Mesendoderm (in vitro differentiated cells): Measurements from ENCODE around the gene CYCS.

Source experiments
- DNase-seq: peaks from one replicate; pipeline ENCODE4 v3.0.0; 2013
- H2AK5ac ChIP-seq: 2 replicates; pipeline ENCODE4 v1.6.1; 2013; ENCODE audit warnings: low read length, inconsistent platforms
- H2BK120ac ChIP-seq: 2 replicates; pipeline ENCODE4 v1.6.1; 2013; ENCODE audit warnings: low read depth, mild to moderate bottlenecking, low read length, moderate library complexity, mixed read lengths
- H2BK15ac ChIP-seq: replicated peaks from 2 replicates; pipeline ENCODE4 v1.6.1; 2013; ENCODE audit warnings: low read depth, mild to moderate bottlenecking, moderate library complexity
- H2BK5ac ChIP-seq: 2 replicates; pipeline ENCODE4 v1.6.1; 2013; ENCODE audit warnings: low read length, inconsistent platforms
- H3K18ac ChIP-seq: 2 replicates; pipeline ENCODE4 v1.6.1; 2013; ENCODE audit warnings: mild to moderate bottlenecking, low read length, mixed read lengths
- H3K23ac ChIP-seq: one replicate; pipeline ENCODE4 v1.6.1; 2013; ENCODE audit warnings: low read length
- H3K27ac ChIP-seq: 2 replicates; pipeline ENCODE4 v1.5.1; 2013; ENCODE audit warnings: low read depth, mild to moderate bottlenecking, inconsistent platforms, low read length, moderate library complexity
- H3K27me3 ChIP-seq: 2 replicates; pipeline ENCODE4 v1.6.1; 2013; ENCODE audit warnings: low read length, control low read depth, mild to moderate bottlenecking, inconsistent platforms; ENCODE audit not compliant: insufficient read depth, poor library complexity
- H3K36me3 ChIP-seq: 2 replicates; pipeline ENCODE4 v1.6.1; 2013; ENCODE audit warnings: low read length, inconsistent platforms; ENCODE audit not compliant: control insufficient read depth, insufficient read depth
- H3K4ac ChIP-seq: one replicate; pipeline ENCODE4 v1.6.1; 2013; ENCODE audit warnings: low read depth, mild to moderate bottlenecking, low read length, moderate library complexity
- H3K4me1 ChIP-seq: 2 replicates; pipeline ENCODE4 v1.6.1; 2013; ENCODE audit warnings: low read depth, low read length, inconsistent platforms; ENCODE audit not compliant: control insufficient read depth
- H3K4me2 ChIP-seq: 2 replicates; pipeline ENCODE4 v1.6.1; 2013; ENCODE audit warnings: low read length
- H3K4me3 ChIP-seq: 2 replicates; pipeline ENCODE4 v1.5.1; 2013; ENCODE audit warnings: mild to moderate bottlenecking, low read length
- H3K56ac ChIP-seq: one replicate; pipeline ENCODE4 v1.6.1; 2013; ENCODE audit warnings: low read length
- H3K79me1 ChIP-seq: 2 replicates; pipeline ENCODE4 v1.6.1; 2013; ENCODE audit warnings: low read length, inconsistent platforms
- H3K79me2 ChIP-seq: 2 replicates; pipeline ENCODE4 v1.6.1; 2013; ENCODE audit warnings: mild to moderate bottlenecking, low read length; ENCODE audit not compliant: control insufficient read depth, insufficient read depth
- H3K9ac ChIP-seq: 2 replicates; pipeline ENCODE4 v1.6.1; 2013; ENCODE audit warnings: low read length, inconsistent platforms
- H4K5ac ChIP-seq: one replicate; pipeline ENCODE4 v1.6.1; 2013; ENCODE audit warnings: low read length
- H4K8ac ChIP-seq: one replicate; pipeline ENCODE4 v1.6.1; 2013; ENCODE audit warnings: low read depth, mild to moderate bottlenecking, control low read depth, low read length, moderate library complexity
- WGBS: extraction: QIAGEN DNeasy Blood & Tissue Kit; methylation state at CpG from one replicate; pipeline ENCODE4 v1.1.7; 2013; ENCODE audit warnings: low lambda C conversion rate, missing lambda C conversion rate; ENCODE audit not compliant: insufficient coverage; ENCODE audit errors: extremely low coverage; 5-methylcytosine and 5-hydroxymethylcytosine counted together

CYCS gene

DNA sequence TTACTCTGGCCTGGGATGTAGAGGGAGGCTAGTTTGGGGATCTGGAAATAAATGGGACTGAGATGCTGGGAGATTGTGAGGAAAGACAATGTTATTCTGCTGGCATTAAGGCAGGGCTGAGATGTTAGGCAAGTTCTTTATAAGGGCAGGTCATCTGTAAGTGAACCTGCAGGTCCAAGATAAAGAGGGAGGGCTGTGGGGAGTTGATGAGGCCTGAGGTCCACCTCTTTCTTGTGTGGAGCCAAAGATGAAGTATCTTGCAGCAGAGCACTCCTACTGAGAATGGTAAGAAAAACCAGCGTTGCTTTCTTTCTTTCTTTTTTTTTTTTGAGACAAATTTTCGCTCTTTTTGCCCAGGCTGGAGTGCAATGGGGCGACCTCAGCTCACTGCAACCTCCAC is 19.1 kb downstream of the CYCS start:
- no peak overlapping the region for H3K27ac ChIP-seq
- no peaks in the 10 kb centered on the region for H3K36me3 ChIP-seq
- H3K4ac ChIP-seq: no peak overlapping the region
- no peak overlapping the region for H3K4me2 ChIP-seq
- H3K4me3 ChIP-seq: no peak overlapping the region
- H3K79me2 ChIP-seq: no peaks in the 10 kb centered on the region
- no peaks in the 10 kb centered on the region for H3K4me1 ChIP-seq
- no peak overlapping the region for H4K5ac ChIP-seq
- no peak overlapping the region for H4K8ac ChIP-seq
- no peaks in the 10 kb centered on the region for H3K27me3 ChIP-seq
- no peak overlapping the region for H3K18ac ChIP-seq
- H2AK5ac ChIP-seq: no peak overlapping the region
- no peak for DNase-seq
- H3K79me1 ChIP-seq: no peaks in the 10 kb centered on the region
- no peak overlapping the region for H2BK120ac ChIP-seq
- no peak overlapping the region for H3K56ac ChIP-seq
- no peak overlapping the region for H3K9ac ChIP-seq
- no peak overlapping the region for H2BK15ac ChIP-seq
- no peak overlapping the region for H2BK5ac ChIP-seq
- WGBS: no CpG with 5 or more reads among the region's 3 CpGs
- no peak overlapping the region for H3K23ac ChIP-seq

DNA sequence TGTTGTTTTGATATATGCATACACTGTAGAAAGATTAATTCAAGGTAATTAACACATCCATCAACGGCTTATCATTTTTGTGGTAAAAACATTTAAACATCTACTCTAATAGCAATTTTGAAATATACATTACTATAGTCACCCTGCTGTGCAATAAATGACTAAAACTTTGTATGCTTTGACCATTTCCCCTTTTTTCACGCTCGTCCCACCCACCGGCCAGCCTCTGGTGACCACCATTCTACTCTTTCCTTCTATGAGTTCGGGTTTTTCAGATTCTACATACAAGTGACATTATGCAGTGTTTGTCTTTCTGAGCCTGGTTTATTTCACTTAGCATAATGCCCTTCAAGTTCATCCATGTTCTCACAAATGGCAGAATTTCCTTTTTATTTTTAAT is 21.3 kb downstream of the CYCS start:
- no peak overlapping the region for H2BK5ac ChIP-seq
- no CpG with 5 or more reads among the region's 5 CpGs for WGBS
- H2AK5ac ChIP-seq: no peak overlapping the region

DNA sequence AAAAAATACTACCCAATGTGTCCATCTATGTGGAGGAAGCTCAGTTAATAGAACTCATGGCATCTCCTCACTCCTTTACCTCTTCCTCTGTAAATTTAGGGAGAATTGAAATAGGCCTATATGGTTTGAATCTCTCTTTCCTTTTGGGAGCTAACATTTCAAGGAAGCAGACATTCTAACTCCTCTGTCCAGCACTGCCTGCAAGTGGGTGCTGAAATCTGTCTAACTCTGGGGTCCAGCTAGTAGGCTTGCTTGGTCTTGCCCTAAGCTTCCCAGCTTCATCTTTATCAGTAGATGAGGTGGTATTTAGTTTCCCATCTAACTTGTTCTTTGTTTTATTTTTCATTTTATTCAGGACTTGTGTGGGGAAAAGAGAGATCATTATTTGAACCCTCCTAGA is 23.2 kb downstream of the CYCS start:
- Histone ChIP-seq H3K9ac (no peak overlapping the region), H3K27me3 (no peaks in the 10 kb centered on the region), H3K4me3 (no peak overlapping the region), H3K56ac (no peak overlapping the region), H4K8ac (no peak overlapping the region), H2AK5ac (no peak overlapping the region), H2BK5ac (no peak overlapping the region), H3K4me2 (no peak overlapping the region), H3K4ac (no peak overlapping the region), H3K18ac (no peak overlapping the region), H3K4me1 (no peaks in the 10 kb centered on the region), H3K79me2 (no peaks in the 10 kb centered on the region), H2BK120ac (no peak overlapping the region), H4K5ac (no peak overlapping the region), H3K79me1 (no peaks in the 10 kb centered on the region), H2BK15ac (no peak overlapping the region), H3K23ac (no peak overlapping the region), H3K36me3 (no peaks in the 10 kb centered on the region), H3K27ac (no peak overlapping the region)
- no peak for DNase-seq

More for the DNA sequence above, 21.3 kb downstream of the CYCS start:
- Histone ChIP-seq H4K8ac (no peak overlapping the region), H3K79me1 (no peaks in the 10 kb centered on the region), H3K23ac (no peak overlapping the region), H3K18ac (no peak overlapping the region), H3K9ac (no peak overlapping the region), H3K36me3 (no peaks in the 10 kb centered on the region), H3K56ac (no peak overlapping the region), H3K27ac (no peak overlapping the region), H3K27me3 (no peaks in the 10 kb centered on the region), H3K79me2 (no peaks in the 10 kb centered on the region), H2BK120ac (no peak overlapping the region), H4K5ac (no peak overlapping the region), H3K4me3 (no peak overlapping the region), H2BK15ac (no peak overlapping the region), H3K4me2 (no peak overlapping the region), H3K4ac (no peak overlapping the region), H3K4me1 (no peaks in the 10 kb centered on the region)
- DNase-seq: no peak

DNA sequence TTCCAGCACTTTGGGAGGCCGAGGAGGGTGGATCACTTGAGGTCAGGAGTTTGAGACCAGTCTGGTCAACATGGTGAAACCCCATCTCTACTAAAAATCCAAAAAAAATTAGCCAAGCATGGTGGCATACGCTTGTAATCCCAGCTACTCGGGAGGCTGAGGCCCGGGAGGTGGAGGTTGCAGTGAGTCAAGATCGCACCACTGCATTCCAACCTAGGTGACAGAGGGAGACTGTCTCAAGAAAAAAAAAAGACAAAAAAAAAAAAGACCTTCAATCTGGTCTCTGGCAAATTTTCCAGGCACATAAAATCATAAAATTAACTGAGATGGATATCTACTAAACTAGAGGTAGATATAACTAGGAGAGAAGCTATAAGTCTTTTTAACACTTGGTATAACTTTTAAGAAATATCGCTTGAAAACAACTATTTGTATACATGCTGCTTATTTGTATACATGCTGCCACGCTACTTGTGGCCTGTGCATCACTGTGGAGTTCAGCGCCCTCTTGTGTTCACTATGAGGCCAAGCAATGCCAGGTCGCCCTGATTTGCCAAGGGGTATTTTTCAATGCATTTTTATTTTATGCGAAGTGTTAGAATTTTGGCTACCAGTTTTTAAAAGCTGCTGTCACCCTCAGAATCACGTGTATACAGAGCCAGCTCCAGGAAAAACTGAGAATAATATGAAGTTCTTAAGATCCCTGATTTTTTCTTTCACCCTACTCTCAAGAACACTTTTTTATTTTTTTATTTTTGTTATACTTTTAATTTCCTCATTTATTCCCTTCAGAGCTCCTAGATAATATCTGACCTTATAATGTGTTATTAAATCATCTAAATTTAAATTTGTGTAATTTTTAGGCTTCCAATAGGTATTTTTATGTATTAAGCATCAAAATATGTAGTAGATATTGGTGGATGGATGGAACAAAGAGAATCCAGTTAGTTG is 26.7 kb downstream of the CYCS start:
- H3K27me3 ChIP-seq: no peaks in the 10 kb centered on the region
- no peak overlapping the region for H2BK120ac ChIP-seq
- no peak overlapping the region for H2BK15ac ChIP-seq
- no peak overlapping the region for H2AK5ac ChIP-seq
- H3K4me3 ChIP-seq: no peak overlapping the region
- DNase-seq: peak; percentile 80
- no peak overlapping the region for H3K27ac ChIP-seq
- H3K18ac ChIP-seq: no peak overlapping the region
- no peak overlapping the region for H2BK5ac ChIP-seq
- no peak overlapping the region for H4K5ac ChIP-seq
- peaks cover 2% of the 10 kb centered on the region for H3K4me1 ChIP-seq
- H3K23ac ChIP-seq: no peak overlapping the region
- no peak overlapping the region for H3K4me2 ChIP-seq
- no peak overlapping the region for H3K56ac ChIP-seq
- no peaks in the 10 kb centered on the region for H3K79me1 ChIP-seq
- H4K8ac ChIP-seq: no peak overlapping the region
- no peaks in the 10 kb centered on the region for H3K36me3 ChIP-seq
- WGBS: no CpG with 5 or more reads among the region's 11 CpGs
- H3K9ac ChIP-seq: no peak overlapping the region
- H3K79me2 ChIP-seq: no peaks in the 10 kb centered on the region
- H3K4ac ChIP-seq: no peak overlapping the region

DNA sequence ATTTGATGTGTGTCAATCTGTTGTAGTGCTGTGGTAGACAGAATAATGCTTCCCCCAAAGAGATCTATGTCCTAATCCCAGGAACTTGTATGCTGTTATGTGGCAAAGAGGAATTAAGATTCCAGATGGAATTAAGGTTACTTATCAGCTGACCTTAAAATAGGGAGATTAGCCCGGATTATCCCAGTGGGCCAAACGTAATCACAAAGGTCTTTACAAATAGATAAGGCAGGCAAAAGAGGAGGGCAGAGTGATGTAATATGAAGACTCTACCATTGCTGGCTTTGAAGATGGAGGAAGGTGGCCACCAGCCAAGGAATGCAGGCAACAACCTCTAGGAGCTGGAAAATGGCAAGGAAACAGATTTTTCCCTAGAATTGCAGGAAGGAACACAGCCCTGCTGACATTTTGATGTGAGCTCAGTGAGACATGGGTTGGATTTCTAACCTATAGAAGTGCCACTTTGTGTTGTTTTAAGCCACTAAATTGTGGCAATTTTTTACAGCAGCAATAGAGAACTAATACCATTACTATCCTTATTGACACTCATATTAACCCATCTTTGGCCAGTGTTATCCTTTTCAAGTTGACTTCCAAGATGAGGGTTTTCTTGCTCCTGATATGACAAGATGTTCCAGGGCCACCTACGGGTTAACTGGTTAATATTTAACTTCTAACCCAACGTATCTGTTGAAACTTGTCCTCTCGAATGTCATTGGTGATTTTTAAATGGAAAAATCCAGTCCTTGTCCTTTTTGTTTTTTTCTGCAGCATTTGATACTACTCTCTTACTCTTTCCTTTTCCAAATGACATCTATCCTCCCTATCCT is 29.3 kb downstream of the CYCS start:
- Histone ChIP-seq H3K27me3 (no peaks in the 10 kb centered on the region), H3K23ac (no peak overlapping the region), H4K8ac (no peak overlapping the region), H3K18ac (no peak overlapping the region), H3K79me1 (no peaks in the 10 kb centered on the region), H3K4me2 (no peak overlapping the region), H2BK120ac (no peak overlapping the region), H3K4ac (no peak overlapping the region), H2BK5ac (no peak overlapping the region), H3K56ac (no peak overlapping the region), H3K4me3 (no peak overlapping the region), H3K4me1 (peaks cover 2% of the 10 kb centered on the region), H2BK15ac (no peak overlapping the region), H3K27ac (no peak overlapping the region), H3K9ac (no peak overlapping the region), H4K5ac (no peak overlapping the region), H3K79me2 (no peaks in the 10 kb centered on the region), H2AK5ac (no peak overlapping the region), H3K36me3 (no peaks in the 10 kb centered on the region)
- peak; percentile 81 for DNase-seq
- WGBS: no CpG with 5 or more reads among the region's 5 CpGs
